GM21529 (cell line): ENCODE data around the gene SPATA2L.

ENCODE experiments used
- ATAC-seq: cut with Tn5 transposase; IDR thresholded peaks from one replicate; pipeline ENCODE4 v1.9.1; 2021; ENCODE audit not compliant: unreplicated experiment

Gene SPATA2L

DNA sequence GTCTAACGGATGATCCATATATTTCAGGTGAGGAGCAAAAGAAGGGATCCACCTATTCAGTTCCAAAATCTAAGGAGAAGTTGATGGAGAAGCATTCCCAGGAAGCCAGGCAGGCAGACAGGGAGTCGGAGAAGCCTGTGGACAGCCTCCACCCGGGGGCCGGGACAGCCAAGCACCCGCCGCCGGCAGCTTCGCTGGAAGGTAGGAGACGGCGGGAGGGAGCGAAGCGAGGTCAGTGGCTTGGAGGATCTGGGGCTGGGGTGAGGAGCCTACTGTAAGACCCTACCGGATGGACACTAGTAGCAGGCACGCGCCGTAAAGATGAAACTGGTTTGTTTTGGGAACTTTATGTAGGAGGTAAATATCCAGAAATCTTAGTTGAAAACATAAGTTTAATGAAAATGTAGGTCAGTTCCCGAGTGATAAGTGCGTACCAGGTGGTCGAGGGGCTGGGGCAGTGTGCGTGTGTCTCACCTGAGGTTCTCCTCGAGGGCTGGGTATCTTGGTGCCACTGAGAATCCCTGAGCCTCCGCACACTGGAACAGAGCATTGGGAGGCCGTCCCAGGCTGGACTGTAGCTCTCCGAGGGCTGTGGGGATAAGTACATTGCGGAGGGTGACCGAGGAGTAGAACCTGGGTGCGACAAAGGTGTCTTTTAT, 43.2 kb downstream of the SPATA2L start:
- ATAC-seq = peak; percentile 21

- ATAC-seq = peak; percentile 88
These were observed 43.9 kb downstream of the SPATA2L start, which contains the start of the genes CHMP1A and SPATA33 for GRCh38 chr16:89657442-89658220. Gene CHMP1A, minus strand, starts transcription at chr16:89657708. Its CDS starts 120 bp downstream, at chr16:89657588. Gene SPATA33, plus strand, starts transcription at chr16:89657836. Its CDS starts 76 bp downstream, at chr16:89657912.

- no peak for ATAC-seq
These were observed 44.9 kb downstream of the SPATA2L start for GRCh38 chr16:89656435-89657121.

DNA sequence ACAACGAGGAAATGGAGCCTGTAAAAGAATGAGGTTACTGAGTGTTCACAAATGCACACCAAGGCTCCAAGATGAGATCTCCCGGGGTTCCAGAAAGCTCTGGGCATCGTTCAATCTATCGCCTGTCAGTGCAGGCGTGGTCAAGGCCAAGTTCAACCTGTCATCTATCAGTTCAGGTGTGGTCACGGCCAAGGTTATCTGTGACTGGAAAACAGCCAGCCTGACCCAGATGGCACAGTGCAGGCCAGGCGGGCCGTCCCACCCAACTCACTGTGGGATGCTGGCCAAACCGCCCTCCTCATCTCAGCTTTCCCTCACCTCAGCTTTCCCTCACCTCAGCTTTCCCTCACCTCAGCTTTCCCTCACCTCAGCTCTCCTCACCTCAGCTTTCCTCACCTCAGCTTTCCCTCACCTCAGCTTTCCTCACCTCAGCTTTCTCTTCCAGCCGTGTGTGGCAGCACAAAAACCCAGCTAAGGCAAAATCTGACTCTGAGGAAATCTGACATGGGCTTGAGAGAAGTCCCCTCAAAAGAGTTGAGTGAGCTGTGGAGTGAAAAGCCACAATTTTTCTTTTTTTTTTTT, 46.4 kb downstream of the SPATA2L start:
- no peak for ATAC-seq

DNA sequence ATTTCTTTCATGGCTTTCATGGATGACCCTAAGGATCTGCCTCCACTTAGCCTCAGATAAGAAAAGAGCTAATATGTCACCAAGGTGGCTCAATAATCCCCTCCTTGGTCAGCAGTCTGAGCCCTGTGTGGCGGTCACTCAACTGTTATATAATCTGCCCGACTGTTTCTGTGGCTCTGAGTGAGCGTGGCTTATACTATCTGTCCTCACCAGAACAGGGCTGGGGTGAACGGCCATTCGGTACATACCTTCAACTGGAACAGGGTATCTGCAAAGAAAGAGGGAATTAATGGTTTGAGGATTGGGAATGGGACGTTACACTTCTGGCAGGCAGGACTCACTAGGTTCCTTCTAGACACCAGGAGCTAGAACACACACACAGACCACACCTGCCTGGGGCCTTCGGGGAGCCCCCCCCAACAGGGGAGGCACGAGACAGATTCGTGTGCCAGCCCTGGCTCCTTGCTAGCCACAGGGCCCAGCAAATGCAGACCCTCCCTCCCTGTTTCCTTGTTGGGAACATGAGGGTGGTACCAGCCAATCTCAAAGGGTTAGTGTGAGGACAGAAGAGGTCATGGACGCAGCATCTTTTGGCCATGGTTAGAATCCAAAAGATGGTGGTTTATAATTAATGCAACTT, 47.7 kb downstream of the SPATA2L start:
- no peak for ATAC-seq

- no peak for ATAC-seq
These were observed 49.9 kb downstream of the SPATA2L start for GRCh38 chr16:89651584-89651983.

DNA sequence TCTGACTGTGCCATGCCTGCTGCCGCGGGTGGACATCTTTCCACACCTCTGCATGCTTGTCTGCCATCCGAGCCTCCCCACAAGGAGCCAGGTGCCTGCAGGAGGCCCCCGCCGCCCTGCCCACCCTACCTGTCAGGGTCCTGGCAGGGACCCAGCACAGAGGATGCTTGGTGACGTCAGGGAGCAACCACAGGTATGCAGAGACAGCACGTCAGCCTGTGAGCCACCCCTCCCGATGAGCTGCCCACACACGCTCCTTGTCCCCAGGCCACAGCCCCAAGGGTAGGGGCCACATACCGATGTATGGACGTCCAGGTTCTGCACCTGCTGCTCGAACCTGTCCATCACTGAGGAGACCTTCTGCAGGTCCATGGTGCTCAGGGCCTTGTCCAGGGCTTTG, 54.6 kb downstream of the SPATA2L start:
- no peak for ATAC-seq
